ENCODE results near the gene RFX4.

- TF ChIP-seq CTCF (IDR thresholded peaks at IDR 0.05) = no peak
- TF ChIP-seq POLR2A (IDR thresholded peaks at IDR 0.05) = no peak
Measured at GRCh38 chr12:106760184-106760531, 177.4 kb downstream of the RFX4 start.
